HG02610 (cell line): ENCODE results near the gene ZNF277.
"Not testable (repeated sequence)": the region's sequence is repeated elsewhere in the genome, so short reads cannot be mapped to it uniquely, and the experiment has no call there.

Experiments used
- ATAC-seq: cut with Tn5 transposase; IDR thresholded peaks from one replicate; pipeline ENCODE4 v1.9.1; 2021; ENCODE audit warnings: mild to moderate bottlenecking, moderate library complexity; ENCODE audit not compliant: unreplicated experiment

ZNF277 gene

GRCh38 chr7:112249967-112250366 lies 43.5 kb downstream of the ZNF277 start:
- not testable (repeated sequence) for ATAC-seq

- ATAC-seq: no peak
Observed at GRCh38 chr7:112252141-112252540, 45.6 kb downstream of the ZNF277 start.

- ATAC-seq: no peak
Observed at GRCh38 chr7:112252691-112253090, 46.2 kb downstream of the ZNF277 start.

GRCh38 chr7:112254156-112254555 lies 47.7 kb downstream of the ZNF277 start:
- no peak for ATAC-seq

GRCh38 chr7:112254709-112255387 lies 48.4 kb downstream of the ZNF277 start:
- ATAC-seq: no peak

- no peak for ATAC-seq
Observed at GRCh38 chr7:112255388-112255720, 48.9 kb downstream of the ZNF277 start.

- ATAC-seq: no peak
Observed at GRCh38 chr7:112257073-112257472, 50.6 kb downstream of the ZNF277 start.

- no peak for ATAC-seq
Observed at GRCh38 chr7:112260911-112261310, 54.4 kb downstream of the ZNF277 start.

GRCh38 chr7:112262036-112262435 lies 55.5 kb downstream of the ZNF277 start:
- ATAC-seq: no peak

GRCh38 chr7:112262855-112263487 lies 56.5 kb downstream of the ZNF277 start:
- no peak for ATAC-seq

GRCh38 chr7:112263519-112263918 lies 57.0 kb downstream of the ZNF277 start:
- ATAC-seq: no peak

- peak; percentile 12 for ATAC-seq
Observed at GRCh38 chr7:112266141-112266540, 59.6 kb downstream of the ZNF277 start.

GRCh38 chr7:112266595-112267270 lies 60.2 kb downstream of the ZNF277 start:
- peak; percentile 53 for ATAC-seq

- ATAC-seq: no peak
Observed at GRCh38 chr7:112267944-112268691, 61.6 kb downstream of the ZNF277 start.

GRCh38 chr7:112271162-112271561 lies 64.7 kb downstream of the ZNF277 start:
- ATAC-seq: no peak

GRCh38 chr7:112272921-112273561 lies 66.5 kb downstream of the ZNF277 start:
- ATAC-seq: no peak

GRCh38 chr7:112279042-112279441 lies 72.5 kb downstream of the ZNF277 start:
- ATAC-seq: no peak

GRCh38 chr7:112280267-112280666 lies 73.8 kb downstream of the ZNF277 start:
- no peak for ATAC-seq

- no peak for ATAC-seq
Observed at GRCh38 chr7:112282476-112283188, 76.1 kb downstream of the ZNF277 start.

GRCh38 chr7:112283382-112283910 lies 77.0 kb downstream of the ZNF277 start:
- peak; percentile 33 for ATAC-seq
